ENCODE measurements around the gene CORO2B. TPM values are rescaled to one million over a fixed set of nuclear protein-coding genes. Genes with fewer than 3 reads are reported as not detected.
A peak's percentile ranks its signal among the peaks of the same experiment; 100 is the strongest.

CORO2B gene
- total and polyA plus RNA-seq, 9 donors = 7.5 to 61.0 (median 18.0) TPM

DNA sequence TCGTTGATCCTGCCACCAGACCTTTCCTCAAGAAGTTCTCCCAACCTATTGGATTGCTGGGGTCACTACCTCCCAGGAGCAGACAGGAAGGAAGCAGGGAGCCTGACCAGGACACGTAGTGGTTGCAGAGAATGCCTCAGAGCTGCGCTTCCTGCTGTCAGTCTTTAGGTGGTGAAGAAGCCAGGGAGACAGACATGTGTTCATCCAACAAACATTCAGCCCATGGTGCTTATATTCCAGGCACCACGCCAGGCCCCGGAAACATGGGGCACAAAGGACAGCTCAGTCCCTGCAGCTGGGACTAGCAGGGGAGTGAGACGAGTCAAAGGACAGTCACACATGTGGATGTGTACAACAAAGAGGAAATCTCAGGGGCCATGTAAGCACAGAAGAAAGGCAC is 26.0 kb upstream of the CORO2B start:
- Histone ChIP-seq H3K9me3 (no peaks in the 10 kb centered on the region), H3K36me3 (no peaks in the 10 kb centered on the region), H3K4me3 (no peak overlapping the region), H3K4me1 (ENCODE audit: insufficient read depth) (peaks cover 6% of the 10 kb centered on the region), H3K27me3 (no peaks in the 10 kb centered on the region), H3K27ac (no peak overlapping the region)
- intact Hi-C loops (cut with DNase I) = loop anchor here in 3 of 4 donors (5.0 to 10.0 kb wide), 5 partner anchors 245 to 325 kb away; no protein-coding TSS in a partner anchor
- peak in 1 of 5 donors; percentile 25 for DNase-seq
- TF ChIP-seq POLR2A (IDR thresholded peaks at IDR 0.05) (no peak), EP300 (IDR thresholded peaks at IDR 0.05) (no peak)
- TF ChIP-seq, protein P1, sequence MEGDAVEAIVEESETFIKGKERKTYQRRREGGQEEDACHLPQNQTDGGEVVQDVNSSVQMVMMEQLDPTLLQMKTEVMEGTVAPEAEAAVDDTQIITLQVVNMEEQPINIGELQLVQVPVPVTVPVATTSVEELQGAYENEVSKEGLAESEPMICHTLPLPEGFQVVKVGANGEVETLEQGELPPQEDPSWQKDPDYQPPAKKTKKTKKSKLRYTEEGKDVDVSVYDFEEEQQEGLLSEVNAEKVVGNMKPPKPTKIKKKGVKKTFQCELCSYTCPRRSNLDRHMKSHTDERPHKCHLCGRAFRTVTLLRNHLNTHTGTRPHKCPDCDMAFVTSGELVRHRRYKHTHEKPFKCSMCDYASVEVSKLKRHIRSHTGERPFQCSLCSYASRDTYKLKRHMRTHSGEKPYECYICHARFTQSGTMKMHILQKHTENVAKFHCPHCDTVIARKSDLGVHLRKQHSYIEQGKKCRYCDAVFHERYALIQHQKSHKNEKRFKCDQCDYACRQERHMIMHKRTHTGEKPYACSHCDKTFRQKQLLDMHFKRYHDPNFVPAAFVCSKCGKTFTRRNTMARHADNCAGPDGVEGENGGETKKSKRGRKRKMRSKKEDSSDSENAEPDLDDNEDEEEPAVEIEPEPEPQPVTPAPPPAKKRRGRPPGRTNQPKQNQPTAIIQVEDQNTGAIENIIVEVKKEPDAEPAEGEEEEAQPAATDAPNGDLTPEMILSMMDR (IDR thresholded peaks at IDR 0.05) = no peak
- WGBS, 3 donors = 60 to 76% (median 66%) methylated on average over 6 of the region's 6 CpGs

GRCh38 chr15:68553314-68553993 is 25.3 kb upstream of the CORO2B start:
- no peak overlapping the region for H3K27ac ChIP-seq
- DNase-seq = no peak
- no peaks in the 10 kb centered on the region for H3K27me3 ChIP-seq
- no peak overlapping the region for H3K4me3 ChIP-seq
- no peak for TF ChIP-seq POLR2A (IDR thresholded peaks at IDR 0.05)
- H3K9me3 ChIP-seq = no peaks in the 10 kb centered on the region
- WGBS, 3 donors = 76% methylated on average over 8 of the region's 8 CpGs
- peaks cover 6% of the 10 kb centered on the region for H3K4me1 ChIP-seq (ENCODE audit: insufficient read depth)
- no peaks in the 10 kb centered on the region for H3K36me3 ChIP-seq
- intact Hi-C loops (cut with DNase I) = loop anchor here in 3 of 4 donors (5.0 to 10.0 kb wide), 5 partner anchors 246 to 324 kb away; no protein-coding TSS in a partner anchor

DNA sequence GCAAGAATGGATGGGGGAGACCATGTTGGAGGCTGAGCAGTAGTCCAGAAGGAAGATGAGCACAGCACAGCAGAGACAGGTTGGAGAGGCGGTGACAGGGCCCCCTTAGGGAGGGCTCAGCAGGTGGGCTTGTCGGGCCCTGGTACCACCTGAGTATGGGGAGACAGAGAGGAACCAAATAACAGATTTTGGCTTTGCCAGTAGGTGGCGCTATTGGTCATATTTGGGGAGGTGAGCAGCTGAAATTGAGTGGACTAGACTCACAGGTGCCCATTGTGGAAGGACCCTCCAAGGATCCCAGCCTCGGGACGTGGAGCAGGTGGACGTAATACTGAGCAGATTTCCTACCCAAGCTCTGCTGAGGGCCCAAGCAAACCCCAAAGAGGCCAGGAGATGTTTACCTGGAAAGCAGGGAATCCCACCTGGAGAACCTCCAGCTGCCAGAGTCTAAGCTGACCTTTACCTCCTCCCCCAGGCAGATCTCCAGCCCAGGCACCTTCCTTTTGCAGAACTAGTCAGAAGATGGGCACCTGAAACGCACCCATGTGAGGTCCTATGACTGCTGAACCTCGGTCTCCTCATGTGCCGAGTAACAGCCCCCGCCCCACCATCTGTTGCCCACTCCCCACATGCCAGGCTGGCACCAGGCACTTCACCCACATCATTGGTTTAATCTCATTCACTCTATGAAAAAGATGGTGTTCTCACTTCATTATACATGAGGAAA is 24.6 kb upstream of the CORO2B start:
- no peak for TF ChIP-seq EP300 (IDR thresholded peaks at IDR 0.05)
- no peak for TF ChIP-seq POLR2A (IDR thresholded peaks at IDR 0.05)
- TF ChIP-seq, protein P1 (IDR thresholded peaks at IDR 0.05) = peak; percentile 68 to 74 (median 71)
- H3K27me3 ChIP-seq = no peaks in the 10 kb centered on the region
- intact Hi-C loops (cut with DNase I) = loop anchor here in 3 of 4 donors (5.0 to 10.0 kb wide), 5 partner anchors 247 to 323 kb away; no protein-coding TSS in a partner anchor
- H3K9me3 ChIP-seq = no peaks in the 10 kb centered on the region
- DNase-seq = peak; percentile 55 to 85 (median 72)
- H3K4me1 ChIP-seq (ENCODE audit: insufficient read depth) = peaks cover 7% of the 10 kb centered on the region
- no peak overlapping the region for H3K4me3 ChIP-seq
- no peak overlapping the region for H3K27ac ChIP-seq
- 47 to 48% (median 48%) methylated on average over 10 of the region's 10 CpGs for WGBS, 3 donors
- H3K36me3 ChIP-seq = no peaks in the 10 kb centered on the region

DNA sequence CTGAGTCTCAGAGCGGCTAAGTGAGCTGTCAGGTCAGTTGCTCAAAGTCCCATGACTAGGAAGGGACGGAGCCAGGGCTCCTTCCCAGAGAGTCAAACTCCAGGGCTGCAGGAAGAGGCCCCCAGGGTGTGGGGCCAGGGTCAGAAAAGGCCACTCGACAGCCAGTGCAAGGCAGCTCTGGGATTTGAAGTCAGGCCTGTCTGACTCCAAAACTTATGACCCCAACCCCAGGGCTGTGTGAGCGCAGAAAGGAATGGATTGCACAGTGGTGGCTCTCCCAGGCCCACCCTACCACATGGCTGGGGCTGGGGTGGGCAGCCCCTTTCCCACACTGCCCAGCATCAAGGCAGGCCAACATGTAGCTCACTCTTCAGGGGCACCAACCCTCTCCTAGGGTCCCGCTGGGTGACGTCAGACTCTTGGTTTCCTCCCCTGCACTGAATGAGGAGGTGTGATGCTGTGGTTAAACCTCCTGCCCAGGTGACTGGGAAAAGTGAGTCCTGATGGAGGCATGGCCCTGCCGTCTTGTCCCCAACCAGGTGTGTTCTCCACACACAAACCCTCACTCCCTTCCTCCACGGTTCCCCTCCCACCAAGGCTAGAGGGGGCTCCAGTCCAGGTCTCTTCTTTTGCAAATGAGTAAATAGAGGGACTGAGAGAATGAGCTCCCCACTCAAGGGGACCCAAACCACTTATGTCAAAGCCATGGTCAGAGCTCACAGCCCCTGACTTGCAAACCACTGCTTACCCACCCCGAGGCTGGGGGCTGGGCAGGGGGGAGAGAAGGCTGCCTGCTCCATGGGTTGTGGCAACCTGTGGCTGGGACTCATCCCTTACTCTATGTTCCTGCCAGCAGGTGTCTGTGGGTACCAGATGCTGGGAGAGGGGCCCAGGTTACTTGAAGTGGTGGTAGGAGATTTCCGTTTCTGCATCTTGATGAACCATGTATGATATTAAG is 23.8 kb upstream of the CORO2B start:
- Histone ChIP-seq H3K27me3 (no peaks in the 10 kb centered on the region), H3K9me3 (no peaks in the 10 kb centered on the region), H3K27ac (no peak overlapping the region), H3K4me1 (ENCODE audit: insufficient read depth) (peaks cover 7% of the 10 kb centered on the region), H3K4me3 (no peak overlapping the region), H3K36me3 (no peaks in the 10 kb centered on the region)
- TF ChIP-seq POLR2A (IDR thresholded peaks at IDR 0.05) (no peak), EP300 (IDR thresholded peaks at IDR 0.05) (no peak)
- TF ChIP-seq, protein P1 (IDR thresholded peaks at IDR 0.05) = no peak
- no peak for DNase-seq
- WGBS, 3 donors = 82 to 86% (median 86%) methylated on average over 10 of the region's 10 CpGs
- intact Hi-C loops (cut with DNase I) = loop anchor here (5.0 to 10.0 kb wide), 7 partner anchors 117 to 322 kb away; no protein-coding TSS in a partner anchor

Measured in ovary (tissue), 9 donors.